ENCODE data around the gene RAB11FIP3. TPM values are rescaled to one million over a fixed set of nuclear protein-coding genes. Genes with fewer than 3 reads are reported as not detected.
A peak's percentile ranks its signal among the peaks of the same experiment; 100 is the strongest.

RAB11FIP3 gene
- total and polyA plus RNA-seq, 2 of the 13 experiments (the other 11 are each of a cell fraction or from before 2014, with no cell fraction given), result 34.3 to 57.6 TPM

GRCh38 chr16:522320-523096 is 97.1 kb downstream of the RAB11FIP3 start (continued):
- TF ChIP-seq ZBTB46 (CRISPR knock-in tag; IDR thresholded peaks at IDR 0.05; ENCODE audit: borderline replicate concordance) (no peak), POLR2A (IDR thresholded peaks at IDR 0.05; ENCODE audit: insufficient read depth in 1 of 2, low read depth in 2 of 2, low read length in 2 of 2) (peak in 1 of 2 experiments; percentile 17; a peak in 1 of 4 replicates)

- no peaks in the 10 kb centered on the region for H4K20me1 ChIP-seq (ENCODE audit: insufficient read depth, low read length)
- peaks cover 18 to 31% of the 10 kb centered on the region in 2 experiments; a peak in 4 of 5 replicates for H3K36me3 ChIP-seq (replicated peaks in 1 of 2; ENCODE audit: control insufficient read depth in 1 of 2, insufficient read depth in 2 of 2, low read length in 2 of 2)
- ChIA-PET POLR2A (interaction anchor here (1.6 to 2.7 kb wide), 3 partner anchors 11 to 21 kb away, joined by 7 to 12 read pairs (median 7); no protein-coding TSS in a partner anchor), CTCF (ENCODE audit: low intra/inter-chr PET ratio, low total read pairs) (no interaction called here)
- BruUV-seq (replicated peaks), result no TSS peak
- peaks cover 18% of the 10 kb centered on the region for H3K79me2 ChIP-seq (ENCODE audit: insufficient read depth, low read length)
- peaks cover 28% of the 10 kb centered on the region for H3K4me1 ChIP-seq (ENCODE audit: insufficient read depth, low read length)
- H3K9ac ChIP-seq (ENCODE audit: insufficient read depth, low read depth, low read length), result no peak overlapping the region
- no peak overlapping the region for H3K4me2 ChIP-seq (ENCODE audit: low read depth, low read length)
- no peak overlapping the region for H2AFZ ChIP-seq (ENCODE audit: low read length)
- H3K27me3 ChIP-seq (ENCODE audit: control insufficient read depth in 1 of 2, insufficient read depth in 2 of 2, low read length in 2 of 2), result no peaks in the 10 kb centered on the region; a peak in 1 of 5 replicates
- in situ Hi-C loops (cut with HindIII; ENCODE audit: extremely low pct_ligation_motif_present, low pct_unique_long_range_greater_than_20kb) (no loop called here), intact Hi-C loops (cut with micrococcal nuclease; ENCODE audit: unreplicated experiment) (no loop called here)
- no peaks in the 10 kb centered on the region for H3K9me3 ChIP-seq (ENCODE audit: low read length)
- FAIRE-seq (no peak), ATAC-seq (no peak), DNase-seq (ENCODE audit: low spot score) (no peak)
- no peak overlapping the region for H3K4me3 ChIP-seq (replicated peaks in 1 of 3; ENCODE audit: insufficient read depth in 1 of 3, low read depth in 2 of 3, low read length in 3 of 3)
- H3K27ac ChIP-seq (ENCODE audit: extremely low read length, insufficient read depth, low read length), result no peak overlapping the region
- 89% methylated on average over 17 of the region's 22 CpGs for WGBS (ENCODE audit: low lambda C conversion rate)
- TF ChIP-seq ZNF768 (CRISPR knock-in tag; IDR thresholded peaks at IDR 0.05) (no peak), ZNF609 (CRISPR knock-in tag; IDR thresholded peaks at IDR 0.05; ENCODE audit: borderline replicate concordance) (no peak), TCF12 (IDR thresholded peaks at IDR 0.05) (no peak), TCF12 (CRISPR knock-in tag; IDR thresholded peaks at IDR 0.05) (no peak), ZNF816 (CRISPR knock-in tag; IDR thresholded peaks at IDR 0.05; ENCODE audit: borderline replicate concordance) (no peak), RBM22 (optimal IDR thresholded peaks at IDR 0.05; ENCODE audit: low read length) (peak; percentile 91), JARID2 (CRISPR knock-in tag; IDR thresholded peaks at IDR 0.05; ENCODE audit: insufficient replicate concordance) (no peak), ZNF597 (CRISPR knock-in tag; IDR thresholded peaks at IDR 0.05) (no peak), MYC (CRISPR knock-in tag; IDR thresholded peaks at IDR 0.05; ENCODE audit: borderline replicate concordance) (0 out of 2 replicates have a peak, but pooled peaks have one; percentile 10), TGIF2 (CRISPR knock-in tag; IDR thresholded peaks at IDR 0.05) (no peak), MTF2 (CRISPR knock-in tag; IDR thresholded peaks at IDR 0.05; ENCODE audit: borderline replicate concordance) (no peak), ZNF598 (CRISPR knock-in tag; IDR thresholded peaks at IDR 0.05; ENCODE audit: borderline replicate concordance) (no peak)
These were observed 97.8 kb downstream of the RAB11FIP3 start for GRCh38 chr16:523097-523741.
